GM11168 (cell line): ENCODE measurements around the gene TEAD1.
"Not testable (repeated sequence)": the region's sequence is repeated elsewhere in the genome, so short reads cannot be mapped to it uniquely, and the experiment has no call there.

Experiments
- in situ Hi-C: fragments of 300-500 bp; cut with MboI; formaldehyde crosslinking; loops from one replicate; pipeline ENCODE4 v1.12.0; 2022; ENCODE audit warnings: low sequenced_read_pairs; ENCODE audit not compliant: unreplicated experiment

TEAD1 gene

DNA sequence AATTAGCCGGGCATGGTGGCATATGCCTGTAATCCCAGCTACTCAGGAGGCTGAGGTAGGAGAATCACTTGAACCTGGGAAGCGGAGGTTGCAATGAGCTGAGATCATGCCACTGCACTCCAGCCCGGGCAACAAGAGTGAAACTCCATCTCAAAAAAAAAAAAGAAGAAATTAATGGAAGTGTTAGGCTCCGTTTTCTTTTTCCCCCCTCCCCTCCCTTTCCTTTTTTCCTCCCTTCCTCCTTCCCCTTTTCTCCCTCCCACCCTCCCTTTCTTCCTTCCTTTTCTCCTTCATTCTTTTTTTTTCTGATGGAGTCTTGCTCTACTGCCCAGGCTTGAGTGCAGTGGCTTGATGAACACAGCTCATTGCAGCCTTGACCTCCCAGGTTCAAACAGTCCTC is 203.3 kb downstream of the TEAD1 start:
- in situ Hi-C loops = not testable (repeated sequence)

DNA sequence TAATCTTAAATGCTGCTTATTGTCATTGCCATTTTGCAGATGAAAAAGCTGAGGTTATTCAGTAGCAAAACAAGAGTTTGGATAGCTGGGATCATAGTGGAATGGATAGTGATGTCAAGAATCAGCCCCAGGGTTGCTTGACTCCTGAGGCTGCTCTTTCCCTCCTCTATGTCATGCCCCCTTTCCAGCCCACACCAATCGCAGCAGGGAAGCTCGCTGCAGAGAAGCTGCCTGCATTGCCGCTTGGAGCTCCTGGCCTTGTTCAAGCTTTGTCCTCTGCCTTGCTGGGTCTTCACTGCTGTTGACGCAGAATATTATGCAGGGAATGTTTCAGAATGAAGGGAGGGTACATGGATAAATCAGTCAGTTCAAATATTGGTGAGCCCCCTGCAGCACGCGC is 206.1 kb downstream of the TEAD1 start:
- in situ Hi-C loops = loop anchor here (10.0 kb wide), 1 partner anchor 286 kb away; no protein-coding TSS in a partner anchor

GRCh38 chr11:12882670-12883069 is 208.4 kb downstream of the TEAD1 start:
- in situ Hi-C loops = loop anchor here (10.0 kb wide), 1 partner anchor 288 kb away; no protein-coding TSS in a partner anchor

DNA sequence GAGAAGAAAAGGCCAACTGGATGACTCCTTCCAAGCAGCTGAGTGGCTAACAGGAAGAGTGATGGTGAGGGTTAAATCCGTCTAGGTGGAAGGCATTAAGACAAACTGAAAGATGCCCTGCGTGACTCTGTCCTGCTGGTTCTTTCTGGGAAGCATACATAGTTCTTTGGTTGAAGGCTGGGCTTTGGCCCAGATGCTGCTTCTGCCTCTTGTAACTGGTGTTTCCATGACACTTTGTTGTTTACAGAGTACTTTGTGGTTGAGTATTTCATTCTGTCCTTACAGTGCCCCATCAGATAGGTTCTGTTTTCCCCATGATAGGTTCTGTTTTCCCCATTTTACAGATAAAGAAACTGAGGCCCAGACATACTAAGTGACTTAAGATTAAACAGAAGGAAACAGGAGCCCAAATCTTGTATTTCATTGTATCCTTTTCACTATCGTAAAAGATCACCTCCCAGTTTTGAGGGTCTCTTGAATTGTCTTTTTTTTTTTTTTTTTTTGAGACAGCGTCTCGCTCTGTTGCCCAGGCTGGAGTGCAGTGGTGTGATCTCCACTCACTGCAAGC is 210.6 kb downstream of the TEAD1 start:
- in situ Hi-C loops = loop anchor here (5.0 to 10.0 kb wide), 2 partner anchors 290 to 553 kb away; no protein-coding TSS in a partner anchor

DNA sequence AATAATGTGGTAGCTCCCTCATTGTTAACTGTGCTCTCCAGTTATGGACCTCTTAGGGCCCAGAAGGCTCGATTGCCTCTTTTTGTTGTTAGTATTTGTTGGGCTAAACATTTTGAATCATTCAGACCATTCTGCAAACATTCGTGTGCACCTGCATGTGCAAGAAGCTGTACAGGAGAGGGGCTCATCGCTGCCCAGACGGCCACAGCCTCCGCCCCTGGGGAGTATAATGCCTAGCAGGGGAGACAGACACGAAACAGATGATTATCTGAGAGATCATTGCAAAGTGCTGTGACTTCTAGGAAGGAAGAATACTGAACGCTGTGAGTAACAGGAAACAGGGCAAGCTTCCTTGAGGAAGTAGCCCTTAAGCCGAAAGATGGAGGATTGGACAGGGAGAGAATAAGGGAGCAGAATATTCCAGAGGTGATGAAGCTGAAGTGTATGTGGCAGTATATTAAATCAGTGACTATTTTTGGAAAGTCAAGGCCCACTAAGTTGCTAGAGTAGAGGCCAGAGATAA is 211.6 kb downstream of the TEAD1 start:
- in situ Hi-C loops = loop anchor here (5.0 to 10.0 kb wide), 2 partner anchors 291 to 553 kb away; no protein-coding TSS in a partner anchor

DNA sequence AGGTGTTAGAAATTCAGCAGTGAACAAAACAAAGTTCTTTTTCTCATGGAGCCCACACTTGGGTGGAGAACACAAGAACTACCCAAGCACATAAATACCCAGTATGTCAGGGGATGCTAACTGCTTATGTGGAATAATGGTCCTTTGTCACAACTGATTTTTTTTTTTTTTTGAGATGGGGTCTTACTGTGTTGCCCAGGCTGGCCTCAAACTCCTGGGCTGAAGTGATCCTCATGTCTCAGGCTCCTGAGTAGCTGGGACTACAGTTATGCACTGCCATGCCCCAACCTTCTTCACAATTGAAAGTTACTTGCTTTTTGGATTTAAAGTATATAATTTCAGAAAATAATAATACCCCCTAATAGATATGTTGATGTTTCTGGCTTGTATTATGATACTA is 212.3 kb downstream of the TEAD1 start:
- in situ Hi-C loops = loop anchor here (5.0 to 10.0 kb wide), 2 partner anchors 292 to 554 kb away; no protein-coding TSS in a partner anchor

DNA sequence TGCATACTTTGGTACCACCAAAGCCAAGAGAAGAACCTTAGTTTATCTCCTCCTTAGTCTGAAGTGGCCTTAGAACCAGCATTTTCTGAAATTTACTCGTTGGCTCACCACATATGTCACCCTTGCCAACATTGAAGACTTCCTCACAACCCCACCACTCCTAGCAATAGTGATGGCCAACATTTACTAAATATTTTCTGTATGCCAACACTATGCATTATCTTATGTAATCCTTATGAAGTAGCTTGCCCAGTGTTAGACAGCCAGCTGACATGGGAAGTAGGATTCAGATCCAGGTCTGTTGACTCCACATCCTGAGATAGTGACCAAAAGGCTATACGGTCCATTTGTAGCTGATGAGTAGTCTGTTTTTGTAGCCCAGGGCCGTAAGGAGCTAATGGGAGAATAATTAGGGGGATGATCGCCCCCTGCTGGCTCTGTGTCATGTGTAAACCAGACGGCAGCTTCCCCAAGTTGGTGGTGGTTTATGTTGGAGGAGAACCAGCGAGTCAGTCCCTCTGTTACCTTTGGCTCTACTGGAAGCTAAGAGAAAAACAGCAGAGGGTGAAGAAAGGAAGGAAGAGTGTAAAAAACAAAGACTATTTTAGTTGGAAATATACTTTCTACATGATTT is 214.4 kb downstream of the TEAD1 start:
- in situ Hi-C loops = loop anchor here (5.0 to 10.0 kb wide), 2 partner anchors 294 to 556 kb away; no protein-coding TSS in a partner anchor

GRCh38 chr11:12889243-12889642 is 215.0 kb downstream of the TEAD1 start:
- in situ Hi-C loops = loop anchor here (5.0 to 10.0 kb wide), 2 partner anchors 294 to 557 kb away; no protein-coding TSS in a partner anchor

DNA sequence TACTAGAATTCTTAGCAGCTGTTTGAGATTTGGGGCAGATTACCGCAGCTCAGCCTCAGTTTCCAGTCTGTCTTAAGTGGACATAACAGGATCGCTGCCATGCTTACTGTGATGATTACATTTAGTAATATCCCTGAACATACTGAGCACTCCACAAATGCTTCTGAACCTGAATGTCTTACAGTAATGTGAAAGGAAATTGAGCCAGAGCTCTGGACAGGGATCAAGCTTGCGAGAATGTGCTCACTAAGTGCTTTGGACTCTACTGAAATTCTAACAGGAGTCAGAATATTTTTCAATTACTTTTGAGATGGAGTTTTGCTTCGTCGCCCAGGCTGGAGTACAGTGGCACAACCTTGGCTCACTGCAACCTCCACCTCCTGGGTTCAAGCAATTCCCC is 216.3 kb downstream of the TEAD1 start:
- in situ Hi-C loops = no loop called here

DNA sequence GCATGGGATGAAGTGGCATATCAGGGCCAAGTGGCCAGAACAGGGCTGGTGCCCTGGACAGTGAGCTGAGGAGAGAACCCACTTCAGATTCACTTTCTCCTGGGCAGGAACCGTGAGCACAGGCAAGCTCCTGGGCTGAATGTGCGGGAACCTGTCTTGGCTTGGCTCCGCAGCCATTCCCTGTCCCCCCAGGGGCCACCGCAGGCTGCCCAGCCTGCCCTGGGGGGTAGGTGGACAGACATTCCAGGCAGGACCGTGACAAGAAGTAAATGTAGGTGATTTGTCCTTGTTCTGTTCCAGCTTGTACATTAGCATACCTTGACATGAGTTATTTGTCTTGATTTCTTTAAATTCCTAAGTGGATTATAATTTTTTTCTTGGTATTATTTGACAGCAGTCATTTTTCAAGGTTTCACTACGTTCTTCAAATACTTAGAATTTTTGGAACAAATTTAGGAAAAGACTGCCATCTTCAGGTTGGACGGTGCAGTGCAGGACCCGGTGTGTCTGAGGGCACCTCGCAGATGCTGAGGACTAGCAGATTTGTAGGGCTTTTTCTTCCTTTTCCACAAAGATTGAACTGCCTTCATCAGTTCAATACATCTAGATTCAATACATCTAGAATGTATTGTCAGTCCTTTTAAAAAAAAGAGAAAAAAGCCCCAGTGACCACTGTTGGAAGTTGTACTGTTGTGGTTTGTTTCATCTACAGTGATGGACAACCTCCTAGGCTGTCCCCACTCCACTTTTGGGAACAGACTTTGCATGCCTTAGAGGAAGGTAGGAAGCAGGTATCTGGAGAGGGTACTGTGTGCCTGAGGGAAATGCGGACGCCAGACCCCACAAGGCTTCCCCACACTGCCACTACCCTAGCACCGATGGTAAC is 219.8 kb downstream of the TEAD1 start:
- in situ Hi-C loops = no loop called here

- in situ Hi-C loops = no loop called here
Measured at GRCh38 chr11:12897390-12897789, 223.2 kb downstream of the TEAD1 start.

GRCh38 chr11:12897867-12898266 is 223.6 kb downstream of the TEAD1 start:
- in situ Hi-C loops = no loop called here

DNA sequence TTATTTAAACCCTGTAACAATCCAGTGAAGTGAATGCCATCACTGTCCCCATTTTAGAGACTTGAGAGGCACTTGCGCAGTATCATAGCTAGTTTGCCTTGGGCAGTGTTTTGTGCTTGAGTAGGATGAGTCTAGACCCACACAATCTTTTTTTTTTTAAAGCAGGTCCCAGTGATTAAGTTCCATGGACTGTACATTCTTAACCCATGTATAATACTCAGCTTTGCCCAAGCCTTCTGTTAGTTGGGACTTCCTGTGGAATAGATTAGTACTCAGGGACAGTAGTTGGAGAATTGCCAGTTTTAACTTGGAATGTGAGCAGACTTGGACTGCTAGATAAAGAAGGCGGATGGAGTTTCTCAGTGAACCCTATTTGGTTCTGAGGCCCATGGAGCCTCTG is 226.3 kb downstream of the TEAD1 start:
- in situ Hi-C loops = no loop called here

DNA sequence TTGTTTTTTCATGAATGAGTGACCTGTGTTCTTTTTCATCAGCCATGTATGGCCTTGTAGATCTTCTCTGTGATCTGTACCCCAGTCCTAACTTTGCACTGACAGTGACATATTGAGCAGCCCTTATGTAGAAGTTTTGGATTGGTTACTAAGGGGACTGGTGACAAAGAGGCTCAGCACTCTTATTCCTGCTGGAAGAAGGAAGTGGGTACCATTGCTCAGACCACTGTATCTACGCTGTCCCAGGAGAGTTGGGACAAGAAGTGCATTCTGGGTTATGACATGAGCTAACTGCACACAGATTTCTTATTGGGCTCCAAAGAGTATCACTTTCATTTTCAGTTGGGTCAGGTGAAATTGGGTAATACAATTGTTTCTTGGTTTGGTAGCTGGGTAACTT is 227.1 kb downstream of the TEAD1 start:
- in situ Hi-C loops = no loop called here

- in situ Hi-C loops = no loop called here
Measured at GRCh38 chr11:12901874-12902481, 227.8 kb downstream of the TEAD1 start.

GRCh38 chr11:12902791-12903486 is 228.7 kb downstream of the TEAD1 start:
- in situ Hi-C loops = no loop called here

GRCh38 chr11:12905435-12905834 is 231.2 kb downstream of the TEAD1 start:
- in situ Hi-C loops = no loop called here

GRCh38 chr11:12906501-12906900 is 232.3 kb downstream of the TEAD1 start:
- in situ Hi-C loops = no loop called here

DNA sequence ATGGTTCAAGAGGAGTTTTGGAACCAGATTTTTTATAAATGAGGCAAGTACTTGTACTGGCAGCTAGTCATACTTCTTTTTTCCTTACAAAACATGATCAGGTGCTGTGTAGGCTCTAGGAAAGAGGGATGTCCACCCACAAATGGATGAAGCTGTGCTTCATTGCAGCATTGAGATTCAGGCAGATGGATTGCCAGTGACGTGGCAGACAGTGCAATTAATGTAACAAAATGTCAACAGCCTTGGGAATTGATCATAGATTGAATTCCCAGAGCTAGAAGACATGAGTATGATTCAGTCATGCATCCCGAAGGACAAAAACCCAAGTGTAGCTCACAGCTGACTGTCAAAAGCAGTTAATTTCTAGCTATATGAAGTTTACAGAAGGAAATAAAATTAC is 235.7 kb downstream of the TEAD1 start:
- in situ Hi-C loops = no loop called here
